Heart left ventricle (tissue), 16 donors: ENCODE results near the gene XYLT1. TPM values are rescaled to one million over a fixed set of nuclear protein-coding genes. Genes with fewer than 3 reads are reported as not detected.

ENCODE experiments used
- ATAC-seq, 4 donors: fragments of 200-7000 bp; cut with Tn5 transposase; one replicate each; pipeline ENCODE4 v1.9.1; 2020 to 2022; ENCODE audit warnings: moderate library complexity in 4 of 4, mild to moderate bottlenecking in 3 of 4, moderate number of reproducible peaks in 1 of 4
- DNase-seq, 5 donors: peaks; one replicate each; pipeline ENCODE4 v3.0.0-alpha.2; 2020
- H3K27ac ChIP-seq, 12 donors: fragments of 200-600 bp; sonication (generic) in 4 of 12; one replicate each; pipeline versions ENCODE4 v1.5.0 to v1.8.0; 2016 to 2022; ENCODE audit warnings: mild to moderate bottlenecking in 2 of 12
- H3K27me3 ChIP-seq, 9 donors: fragments of 200-600 bp; sonication (generic) in 2 of 9; one replicate each; pipeline versions ENCODE4 v1.5.1 to v1.8.0; 2016 to 2022; ENCODE audit warnings: mild to moderate bottlenecking in 3 of 9
- H3K36me3 ChIP-seq, 9 donors: fragments of 200-600 bp; sonication (generic) in 2 of 9; one replicate each; pipeline versions ENCODE4 v1.5.0 to v1.8.0; 2018 to 2022; ENCODE audit warnings: mild to moderate bottlenecking in 2 of 9
- H3K4me1 ChIP-seq, 12 donors: fragments of 200-600 bp; sonication (generic) in 4 of 12; one replicate each; pipeline versions ENCODE4 v1.5.0 to v1.8.0; 2016 to 2022; ENCODE audit warnings: mild to moderate bottlenecking in 3 of 12
- H3K4me3 ChIP-seq, 12 donors: fragments of 200-600 bp; sonication (generic) in 4 of 12; one replicate each; pipeline versions ENCODE4 v1.5.0 to v1.8.0; 2017 to 2022; ENCODE audit warnings: mild to moderate bottlenecking in 9 of 12, moderate library complexity in 4 of 12
- H3K9me3 ChIP-seq, 12 donors: fragments of 200-600 bp; sonication (generic) in 4 of 12; one replicate each; pipeline versions ENCODE4 v1.5.0 to v1.8.0; 2016 to 2022; ENCODE audit warnings: mild to moderate bottlenecking in 1 of 12
- CTCF ChIP-seq, 12 donors: fragments of 200-600 bp; sonication (generic) in 4 of 12; IDR thresholded peaks; one replicate each; pipeline versions ENCODE4 v1.5.0 to v1.8.0; 2018 to 2022; ENCODE audit warnings: antibody characterized with exemption in 12 of 12, mild to moderate bottlenecking in 5 of 12
- POLR2A ChIP-seq, 2 donors: fragments of 450-650 bp; IDR thresholded peaks; one replicate each; pipeline ENCODE4 v1.6.1; 2017; ENCODE audit warnings: antibody characterized with exemption in 2 of 2, mild to moderate bottlenecking in 2 of 2, moderate library complexity in 2 of 2
- WGBS, 4 donors: extraction: QIAGEN DNeasy Blood & Tissue Kit in 2 of 4; methylation state at CpG; one replicate each; pipeline versions ENCODE4 v1.1.5 to v1.1.7; 2013 to 2018; 5-methylcytosine and 5-hydroxymethylcytosine counted together
- intact Hi-C, 10 donors: fragments of 100-400 bp; cut with DNase I; formaldehyde crosslinking; loops; one replicate each; pipeline versions ENCODE4 v1.11.1 to v1.14.2; 2022
- polyA plus RNA-seq, 2 donors: library from polyadenylated mRNA; stranded (reverse); fragments of 200-250 nt; gene quantifications; one replicate each; pipeline ENCODE4 v1.2.3, GENCODE V29; 2013
- total RNA-seq, 9 donors: library from RNA; depleted of rRNA in 2 of 9; stranded (reverse); fragments of >200 nt in 2 of 9; fragmentation: NEBNext Ultra II Directional in 3 of 9; extraction: Animal tissue kit (Norgen Biotek cat#: 25700) in 3 of 9; gene quantifications; one replicate each; pipeline versions ENCODE4 v1.1.0 to v1.2.4, GENCODE V29; 2016 to 2023
- donor health status: ischemic (EF 13 %, LVEDD 7.1; RV severe dilation, severe dysfunction).
- donor health status: healthy with polysubstance abuse.
- donor health status: DM: no; HTN: yes; CAD: no.
- donor health status: DM: no; HTN: no; CAD: no.
- donor health status: ischemic (EF 25% LVEDD 6.9; RV normal size, moderate dysfunction).
- donor health status: ischemic (EF 25% LVEDD 5.7; RV mildly dilated, moderate dysfunction).
- donor health status: healthy.
- donor health status: DM: yes; HTN: yes; CAD: no.
- donor health status: ischemic (EF 35%, LVEDD 5.7; RV mildly dilated, moderate dysfunction).
- donor health status: nonischemic (EF 11% LVEDD 7.7; RV severe dilation, severe dysfunction).
- donor health status: DM: yes; HTN: yes; CAD: no.
- donor health status: PGD.
- donor health status: ischemic (EF 29% LVEDD 5.4; RV normal size, mild dysfunction).
- donor health status: nonischemic (EF 23%, LVEDD 6.1; RV moderate dilation, normal function).

XYLT1 gene
- total and polyA plus RNA-seq, 11 donors: 0.46 to 12.3 (median 2.4) TPM

GRCh38 chr16:17199135-17199534 is 271.6 kb downstream of the XYLT1 start:
- intact Hi-C loops: loop anchor here in 3 of 10 donors (10.0 kb wide), 3 partner anchors 46 to 276 kb away; partner anchors contain the start of gene XYLT1 (in 1 of the 3)
- H3K27ac ChIP-seq: no peak overlapping the region
- 93 to 97% (median 95%) methylated on average over 3 of the region's 3 CpGs for WGBS, 4 donors
- TF ChIP-seq CTCF (IDR thresholded peaks at IDR 0.05): no peak
- TF ChIP-seq POLR2A (IDR thresholded peaks at IDR 0.05): no peak
- peaks cover 0 to 18% (median 0%) of the 10 kb centered on the region in 9 donors for H3K36me3 ChIP-seq
- no peaks in the 10 kb centered on the region for H3K27me3 ChIP-seq
- DNase-seq (no peak), ATAC-seq (no peak)
- no peaks in the 10 kb centered on the region for H3K4me1 ChIP-seq
- H3K9me3 ChIP-seq: no peaks in the 10 kb centered on the region
- no peak overlapping the region for H3K4me3 ChIP-seq

GRCh38 chr16:17196526-17196925 is 274.2 kb downstream of the XYLT1 start:
- Histone ChIP-seq H3K4me3 (no peak overlapping the region), H3K27ac (no peak overlapping the region), H3K27me3 (no peaks in the 10 kb centered on the region), H3K36me3 (peaks cover 0 to 18% (median 0%) of the 10 kb centered on the region in 9 donors), H3K9me3 (no peaks in the 10 kb centered on the region), H3K4me1 (no peaks in the 10 kb centered on the region)
- DNase-seq: no peak
- intact Hi-C loops: loop anchor here in 3 of 10 donors (10.0 kb wide), 3 partner anchors 48 to 278 kb away; partner anchors contain the start of gene XYLT1 (in 1 of the 3)
- ATAC-seq: no peak
- no peak for TF ChIP-seq CTCF (IDR thresholded peaks at IDR 0.05)
- no peak for TF ChIP-seq POLR2A (IDR thresholded peaks at IDR 0.05)
- 78 to 86% (median 84%) methylated on average over 3 of the region's 3 CpGs for WGBS, 4 donors

DNA sequence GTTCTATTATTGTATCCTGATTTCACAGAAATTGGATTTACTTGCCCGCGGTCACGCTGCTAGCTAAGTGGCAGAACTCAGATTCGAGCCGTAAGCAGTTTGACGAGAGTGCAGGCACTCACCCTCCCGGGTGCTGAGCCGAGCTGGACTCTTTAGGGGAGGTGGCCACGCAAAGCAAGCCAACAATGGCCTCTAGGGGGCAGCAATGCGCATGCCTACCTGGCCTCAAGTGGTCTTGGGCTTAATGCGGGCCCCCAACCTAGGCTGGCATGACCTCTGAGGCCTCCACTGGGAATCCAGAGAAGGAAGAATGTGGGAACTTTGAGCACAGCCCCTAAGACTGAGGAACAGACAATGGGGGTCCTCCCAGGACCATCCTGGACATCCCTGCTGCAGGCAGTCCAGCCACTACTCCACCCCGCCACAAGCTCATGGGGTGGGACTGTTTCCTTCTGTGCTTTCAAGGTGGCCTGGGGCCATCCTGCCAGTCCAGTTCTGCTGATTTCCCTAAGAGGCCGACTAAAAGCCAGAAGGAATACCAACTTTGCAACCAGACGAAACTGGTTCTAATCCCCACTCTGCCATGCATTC is 276.5 kb downstream of the XYLT1 start:
- Histone ChIP-seq H3K27ac (no peak overlapping the region), H3K4me3 (no peak overlapping the region), H3K4me1 (no peaks in the 10 kb centered on the region), H3K9me3 (no peaks in the 10 kb centered on the region), H3K36me3 (peaks cover 0 to 14% (median 0%) of the 10 kb centered on the region in 9 donors), H3K27me3 (no peaks in the 10 kb centered on the region)
- DNase-seq: peak; percentile 21 to 68 (median 46)
- TF ChIP-seq CTCF (IDR thresholded peaks at IDR 0.05): peak; percentile 37 to 74 (median 62)
- no peak for TF ChIP-seq POLR2A (IDR thresholded peaks at IDR 0.05)
- intact Hi-C loops: loop anchor here in 4 of 10 donors (5.0 to 10.0 kb wide), 4 partner anchors 51 to 281 kb away; partner anchors contain the start of gene XYLT1 (in 1 of the 4)
- peak; percentile 49 to 62 (median 50) for ATAC-seq
- WGBS, 4 donors: 46 to 66% (median 49%) methylated on average over 11 to 14 of the region's 14 CpGs

DNA sequence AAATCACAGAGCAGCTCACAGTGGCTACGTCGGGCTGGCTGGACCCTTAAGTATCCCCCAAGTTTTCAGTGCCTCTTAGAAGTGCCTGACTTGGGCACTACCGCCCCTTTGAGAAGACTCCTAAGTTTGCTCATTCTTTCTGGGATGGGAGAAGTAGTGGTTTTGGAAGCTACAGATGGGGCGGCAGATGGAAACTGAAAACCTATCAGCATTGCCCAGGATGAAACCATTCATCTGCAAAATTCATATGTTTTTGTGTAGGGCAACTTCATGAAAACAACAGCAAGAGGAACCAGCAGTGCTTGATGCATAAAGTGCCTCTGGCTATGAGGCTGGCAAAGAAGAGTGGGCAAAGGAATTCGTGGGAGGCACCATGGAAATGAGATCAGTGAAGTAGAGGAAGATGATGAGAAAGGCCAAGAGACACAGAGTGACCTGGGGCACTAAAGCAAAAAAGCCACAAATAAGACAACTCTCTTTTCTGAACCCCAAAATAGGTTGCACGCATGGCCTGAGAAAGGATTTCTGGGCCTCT is 277.1 kb downstream of the XYLT1 start:
- Histone ChIP-seq H3K4me3 (no peak overlapping the region), H3K27ac (no peak overlapping the region), H3K36me3 (peaks cover 0 to 14% (median 0%) of the 10 kb centered on the region in 9 donors), H3K9me3 (no peaks in the 10 kb centered on the region), H3K4me1 (no peaks in the 10 kb centered on the region), H3K27me3 (no peaks in the 10 kb centered on the region)
- ATAC-seq (no peak), DNase-seq (no peak)
- 83 to 96% (median 89%) methylated on average over 6 of the region's 6 CpGs for WGBS, 4 donors
- intact Hi-C loops: loop anchor here in 4 of 10 donors (5.0 to 10.0 kb wide), 4 partner anchors 51 to 281 kb away; partner anchors contain the start of gene XYLT1 (in 1 of the 4)
- no peak for TF ChIP-seq CTCF (IDR thresholded peaks at IDR 0.05)
- TF ChIP-seq POLR2A (IDR thresholded peaks at IDR 0.05): no peak
